ENCODE data around the gene CCDC171.
"Not testable (repeated sequence)": the region's sequence is repeated elsewhere in the genome, so short reads cannot be mapped to it uniquely, and the experiment has no call there.

CCDC171 gene

DNA sequence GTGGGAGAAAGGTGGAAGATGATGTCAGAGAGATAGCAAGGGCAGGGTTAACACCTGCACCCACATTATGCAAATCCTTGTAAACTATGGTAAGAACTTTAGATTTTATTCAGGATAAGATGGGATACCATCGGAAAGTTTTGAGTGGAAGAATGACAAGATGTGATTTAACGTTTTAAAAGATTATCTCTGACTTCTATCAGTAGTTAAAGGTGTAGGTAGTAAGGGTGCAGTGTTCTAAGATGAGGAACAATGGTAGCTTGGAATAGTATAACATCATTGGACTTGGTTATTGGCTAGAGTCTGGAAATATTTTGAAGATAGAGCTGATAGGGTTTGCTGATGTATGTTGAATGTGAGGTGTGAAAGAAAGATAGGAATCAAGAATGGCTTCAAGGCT, 211.3 kb downstream of the CCDC171 start:
- Histone ChIP-seq H3K4me3 (no peak overlapping the region), H3K9ac (ENCODE audit: insufficient read length) (no peak overlapping the region), H3K36me3 (ENCODE audit: insufficient read depth, low read length) (no peaks in the 10 kb centered on the region), H3K27ac (no peak overlapping the region), H3K9me3 (ENCODE audit: low read depth, low read length) (no peaks in the 10 kb centered on the region)
- no peak for DNase-seq (ENCODE audit: low read depth, low spot score)
- TF ChIP-seq EZH2 (IDR thresholded peaks at IDR 0.05) (no peak), POLR2AphosphoS5 (IDR thresholded peaks at IDR 0.05; ENCODE audit: borderline replicate concordance, low read depth, low read length) (no peak), FOXP2 (optimal IDR thresholded peaks at IDR 0.05; ENCODE audit: control extremely low read depth, extremely low read length, insufficient read depth) (no peak)

DNA sequence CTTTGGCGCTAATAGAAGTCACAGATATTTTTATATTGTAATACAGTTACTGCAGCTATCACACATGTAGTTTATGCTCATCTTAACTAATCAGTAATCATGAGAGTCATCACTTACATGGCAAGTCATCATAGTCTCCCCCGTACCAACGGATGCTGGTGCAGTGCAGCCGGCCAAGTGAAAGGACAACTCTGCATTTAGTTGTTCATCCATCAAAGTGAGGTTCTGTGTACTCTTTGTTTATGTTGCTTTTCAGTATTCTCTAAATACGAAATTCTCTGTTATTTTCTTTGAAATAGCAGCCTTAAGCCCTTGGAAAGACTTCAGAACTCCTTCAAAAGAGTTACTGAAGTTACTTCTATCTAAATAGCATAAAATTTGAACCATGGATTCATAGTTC, 216.7 kb downstream of the CCDC171 start:
- Histone ChIP-seq H3K4me3 (no peak overlapping the region), H3K36me3 (ENCODE audit: insufficient read depth, low read length) (no peaks in the 10 kb centered on the region), H3K9me3 (ENCODE audit: low read depth, low read length) (no peaks in the 10 kb centered on the region), H3K9ac (ENCODE audit: insufficient read length) (no peak overlapping the region), H3K27ac (no peak overlapping the region)
- DNase-seq (ENCODE audit: low read depth, low spot score), result no peak
- TF ChIP-seq FOXP2 (optimal IDR thresholded peaks at IDR 0.05; ENCODE audit: control extremely low read depth, extremely low read length, insufficient read depth) (no peak), POLR2AphosphoS5 (IDR thresholded peaks at IDR 0.05; ENCODE audit: borderline replicate concordance, low read depth, low read length) (no peak), EZH2 (IDR thresholded peaks at IDR 0.05) (no peak)

DNA sequence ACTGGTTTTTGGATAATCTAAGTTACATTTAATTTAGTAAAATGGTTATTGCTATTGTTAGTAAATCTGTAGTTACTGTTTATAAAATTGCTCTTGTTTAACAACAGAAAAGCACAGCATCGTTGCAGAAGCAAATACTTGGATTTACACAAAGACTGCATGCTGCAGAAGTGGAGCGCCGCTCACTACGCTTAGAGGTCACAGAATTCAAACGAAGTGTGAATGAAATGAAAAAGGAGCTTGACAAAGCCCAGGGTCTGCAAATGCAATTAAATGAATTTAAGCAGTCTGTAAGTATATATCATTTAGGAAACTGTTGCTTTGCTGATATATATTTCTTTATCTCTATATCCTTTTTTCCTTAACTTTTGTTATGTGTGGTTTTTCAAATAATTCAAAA, 226.0 kb downstream of the CCDC171 start:
- Histone ChIP-seq H3K9me3 (ENCODE audit: low read depth, low read length) (no peaks in the 10 kb centered on the region), H3K9ac (ENCODE audit: insufficient read length) (no peak overlapping the region), H3K36me3 (ENCODE audit: insufficient read depth, low read length) (no peaks in the 10 kb centered on the region), H3K27ac (no peak overlapping the region), H3K4me3 (no peak overlapping the region)
- no peak for DNase-seq (ENCODE audit: low read depth, low spot score)
- TF ChIP-seq FOXP2 (optimal IDR thresholded peaks at IDR 0.05; ENCODE audit: control extremely low read depth, extremely low read length, insufficient read depth) (no peak), EZH2 (IDR thresholded peaks at IDR 0.05) (no peak), POLR2AphosphoS5 (IDR thresholded peaks at IDR 0.05; ENCODE audit: borderline replicate concordance, low read depth, low read length) (no peak)

DNA sequence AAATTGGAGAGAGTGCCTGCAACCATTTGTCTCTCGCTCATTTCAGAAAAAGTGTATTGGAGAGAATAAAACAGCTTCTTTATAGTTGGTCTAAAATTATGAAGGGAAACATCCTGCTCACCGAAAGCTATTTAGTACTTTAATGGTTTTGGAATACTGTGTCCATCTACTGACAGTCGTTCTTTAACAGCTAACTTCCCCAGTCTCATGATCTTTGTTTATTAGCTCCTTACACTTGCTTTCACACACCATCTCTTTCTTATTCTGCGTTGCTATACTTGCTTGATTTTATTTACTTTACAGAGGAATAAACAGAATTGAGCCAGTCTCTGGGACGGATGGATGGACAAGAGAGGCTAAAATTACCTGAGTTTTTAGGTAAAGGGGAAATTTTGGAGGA, 229.3 kb downstream of the CCDC171 start:
- TF ChIP-seq EZH2 (IDR thresholded peaks at IDR 0.05), result no peak
- TF ChIP-seq FOXP2 (optimal IDR thresholded peaks at IDR 0.05; ENCODE audit: control extremely low read depth, extremely low read length, insufficient read depth), result no peak
- TF ChIP-seq POLR2AphosphoS5 (IDR thresholded peaks at IDR 0.05; ENCODE audit: borderline replicate concordance, low read depth, low read length), result no peak
- H3K9me3 ChIP-seq (ENCODE audit: low read depth, low read length), result no peaks in the 10 kb centered on the region
- no peak for DNase-seq (ENCODE audit: low read depth, low spot score)
- H3K36me3 ChIP-seq (ENCODE audit: insufficient read depth, low read length), result no peaks in the 10 kb centered on the region
- no peak overlapping the region for H3K4me3 ChIP-seq
- H3K27ac ChIP-seq, result no peak overlapping the region
- H3K9ac ChIP-seq (ENCODE audit: insufficient read length), result no peak overlapping the region

DNA sequence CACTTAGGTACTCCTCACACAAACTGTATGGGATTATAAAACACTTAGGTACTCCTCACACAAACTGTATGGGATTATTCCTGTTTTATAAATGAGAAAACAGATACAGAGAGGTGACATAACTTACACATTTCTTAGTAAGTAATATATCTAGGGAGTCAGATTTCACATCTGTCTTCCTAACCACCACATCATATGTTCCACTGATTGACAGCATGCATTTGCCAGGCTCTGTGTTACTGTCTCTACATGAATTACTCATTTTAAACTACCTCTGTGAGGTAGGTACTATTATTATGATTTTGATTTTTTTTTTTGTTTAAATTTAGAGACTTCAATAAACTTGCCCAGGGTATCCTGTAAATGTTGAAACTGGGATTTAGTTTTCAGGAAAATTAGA, 232.7 kb downstream of the CCDC171 start:
- TF ChIP-seq EZH2 (IDR thresholded peaks at IDR 0.05) (no peak), POLR2AphosphoS5 (IDR thresholded peaks at IDR 0.05; ENCODE audit: borderline replicate concordance, low read depth, low read length) (no peak), FOXP2 (optimal IDR thresholded peaks at IDR 0.05; ENCODE audit: control extremely low read depth, extremely low read length, insufficient read depth) (no peak)
- Histone ChIP-seq H3K27ac (no peak overlapping the region), H3K36me3 (ENCODE audit: insufficient read depth, low read length) (no peaks in the 10 kb centered on the region), H3K9me3 (ENCODE audit: low read depth, low read length) (no peaks in the 10 kb centered on the region), H3K9ac (ENCODE audit: insufficient read length) (no peak overlapping the region), H3K4me3 (no peak overlapping the region)
- DNase-seq (ENCODE audit: low read depth, low spot score), result no peak

DNA sequence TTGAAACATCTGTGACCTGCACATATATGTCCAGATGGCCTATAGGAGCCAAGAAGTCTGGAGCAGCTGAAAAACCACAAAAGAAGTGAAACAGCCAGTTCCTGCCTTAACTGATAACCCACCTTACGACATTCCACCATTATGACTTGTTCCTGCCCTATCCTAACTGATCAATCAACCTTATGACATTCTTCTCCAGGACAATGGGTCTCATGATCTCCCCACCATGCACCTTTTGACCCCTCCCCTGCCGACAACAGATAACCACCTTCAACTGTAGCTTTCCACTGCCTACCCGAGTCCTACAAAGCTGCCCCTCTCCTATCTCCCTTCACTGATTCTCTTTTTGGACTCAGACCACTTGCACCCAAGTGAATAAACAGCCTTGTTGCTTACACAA, 233.8 kb downstream of the CCDC171 start:
- H3K4me3 ChIP-seq, result no peak overlapping the region
- H3K9ac ChIP-seq (ENCODE audit: insufficient read length), result no peak overlapping the region
- H3K36me3 ChIP-seq (ENCODE audit: insufficient read depth, low read length), result no peaks in the 10 kb centered on the region
- DNase-seq (ENCODE audit: low read depth, low spot score), result no peak
- no peaks in the 10 kb centered on the region for H3K9me3 ChIP-seq (ENCODE audit: low read depth, low read length)
- no peak overlapping the region for H3K27ac ChIP-seq
- TF ChIP-seq EZH2 (IDR thresholded peaks at IDR 0.05) (no peak), FOXP2 (optimal IDR thresholded peaks at IDR 0.05; ENCODE audit: control extremely low read depth, extremely low read length, insufficient read depth) (no peak), POLR2AphosphoS5 (IDR thresholded peaks at IDR 0.05; ENCODE audit: borderline replicate concordance, low read depth, low read length) (no peak)

DNA sequence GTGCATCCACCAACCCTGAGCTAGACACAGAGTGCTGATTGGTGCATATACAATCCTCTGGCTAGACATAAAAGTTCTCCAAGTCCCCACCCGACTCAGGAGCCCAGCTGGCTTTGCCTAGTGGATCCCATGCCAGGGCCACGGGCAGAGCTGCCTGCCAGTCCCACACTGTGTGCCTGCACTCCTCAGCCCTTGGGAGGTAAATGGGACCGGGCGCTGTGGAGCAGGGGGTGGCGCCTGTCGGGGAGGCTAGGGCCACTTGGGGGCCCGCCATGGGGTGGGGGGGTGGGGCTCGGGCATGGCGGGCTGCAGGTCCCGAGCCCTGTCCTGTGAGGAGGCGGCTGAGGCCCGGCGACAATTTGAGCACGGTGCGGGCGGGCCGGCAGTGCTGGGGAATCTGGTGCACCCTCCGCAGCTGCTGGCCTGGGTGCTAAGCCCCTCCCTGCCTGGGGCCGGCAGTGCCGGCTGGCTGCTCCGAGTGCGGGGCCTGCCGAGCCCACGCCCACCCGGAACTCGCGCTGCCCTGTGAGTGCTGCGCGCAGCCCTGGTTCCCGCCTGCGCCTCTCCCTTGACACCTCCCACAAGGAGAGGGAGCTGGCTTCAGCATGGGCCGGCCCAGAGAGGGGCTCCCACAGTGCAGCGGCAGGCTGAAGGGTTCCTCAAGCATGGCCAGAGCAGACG, 257.5 kb downstream of the CCDC171 start:
- not testable (repeated sequence) for H3K9ac ChIP-seq (ENCODE audit: insufficient read length); H3K36me3 ChIP-seq (ENCODE audit: insufficient read depth, low read length); H3K9me3 ChIP-seq (ENCODE audit: low read depth, low read length); H3K4me3 ChIP-seq; H3K27ac ChIP-seq; DNase-seq (ENCODE audit: low read depth, low spot score)

DNA sequence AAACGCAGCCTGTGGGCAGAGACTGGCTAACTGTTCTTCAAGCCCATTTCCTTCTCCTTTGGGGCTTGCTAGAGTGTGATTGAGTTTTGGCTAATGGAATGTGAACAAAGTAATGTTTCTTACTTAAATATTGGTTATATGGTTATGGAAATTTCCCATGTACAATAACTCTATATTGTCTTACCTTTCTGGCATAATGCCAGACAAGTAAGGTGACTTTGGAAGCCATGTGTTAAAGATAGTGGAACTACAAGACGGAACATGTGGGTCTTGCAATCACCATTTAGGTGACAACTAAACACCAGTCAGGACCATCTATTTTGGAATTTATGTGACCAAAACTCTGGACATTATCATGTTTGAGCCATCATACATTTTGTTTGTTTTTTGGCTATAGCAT, 260.2 kb downstream of the CCDC171 start:
- TF ChIP-seq POLR2AphosphoS5 (IDR thresholded peaks at IDR 0.05; ENCODE audit: borderline replicate concordance, low read depth, low read length), result no peak
- TF ChIP-seq FOXP2 (optimal IDR thresholded peaks at IDR 0.05; ENCODE audit: control extremely low read depth, extremely low read length, insufficient read depth), result no peak
- no peak for TF ChIP-seq EZH2 (IDR thresholded peaks at IDR 0.05)
- DNase-seq (ENCODE audit: low read depth, low spot score), result no peak
- H3K27ac ChIP-seq, result no peak overlapping the region
- no peaks in the 10 kb centered on the region for H3K36me3 ChIP-seq (ENCODE audit: insufficient read depth, low read length)
- H3K9me3 ChIP-seq (ENCODE audit: low read depth, low read length), result no peaks in the 10 kb centered on the region
- no peak overlapping the region for H3K9ac ChIP-seq (ENCODE audit: insufficient read length)
- H3K4me3 ChIP-seq, result no peak overlapping the region

DNA sequence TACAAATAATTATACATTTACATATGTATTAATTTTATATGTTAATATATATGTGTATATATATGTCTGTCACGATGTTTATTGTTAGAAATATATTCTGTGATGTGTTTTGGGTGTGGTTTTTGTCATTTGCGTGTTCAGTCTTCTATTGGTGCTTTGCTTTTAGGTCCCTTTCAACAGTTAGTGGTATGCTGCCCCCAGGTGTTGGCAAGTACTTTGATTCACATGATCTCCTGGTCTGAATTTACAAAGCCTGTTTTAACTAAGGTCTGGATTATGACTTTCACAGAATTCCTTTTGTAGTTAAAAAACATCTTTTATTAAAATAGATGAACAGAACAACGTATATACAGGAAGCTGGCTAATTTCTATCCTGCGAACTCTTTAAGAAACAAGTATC, 271.5 kb downstream of the CCDC171 start:
- no peak for TF ChIP-seq EZH2 (IDR thresholded peaks at IDR 0.05)
- DNase-seq (ENCODE audit: low read depth, low spot score), result no peak
- Histone ChIP-seq H3K27ac (no peak overlapping the region), H3K4me3 (no peak overlapping the region), H3K9ac (ENCODE audit: insufficient read length) (no peak overlapping the region), H3K36me3 (ENCODE audit: insufficient read depth, low read length) (no peaks in the 10 kb centered on the region), H3K9me3 (ENCODE audit: low read depth, low read length) (no peaks in the 10 kb centered on the region)

All from SK-N-MC (cell line).